ENCODE results near the gene SALL1. TPM values are rescaled to one million over a fixed set of nuclear protein-coding genes. Genes with fewer than 3 reads are reported as not detected.

Gene SALL1
- total and polyA plus RNA-seq, 7 experiments from 2014 or later, result not detected

GRCh38 chr16:51125992-51126391 lies 25.1 kb downstream of the SALL1 start:
- peaks cover 0 to 13% (median 2%) of the 10 kb centered on the region in 11 donors for H3K9me3 Mint-ChIP-seq
- no peaks in the 10 kb centered on the region for H3K27me3 ChIP-seq (ENCODE audit: control insufficient read depth in 2 of 2, insufficient read depth in 2 of 2, low read length in 2 of 2)
- H3K4me3 Mint-ChIP-seq, result no peak overlapping the region
- H3K4me1 ChIP-seq (ENCODE audit: control insufficient read depth in 2 of 2, insufficient read depth in 2 of 2, low read length in 2 of 2), result no peaks in the 10 kb centered on the region
- no peaks in the 10 kb centered on the region for H3K4me1 Mint-ChIP-seq
- DNase-seq (no peak), ATAC-seq (no peak)
- ChIA-PET CTCF (no interaction called here), POLR2A (no interaction called here)
- H3K36me3 Mint-ChIP-seq, result peaks cover 0 to 5% (median 0%) of the 10 kb centered on the region in 5 donors
- peaks cover 0 to 44% (median 22%) of the 10 kb centered on the region in 5 donors for H3K27me3 Mint-ChIP-seq
- H3K27ac ChIP-seq (ENCODE audit: low read depth, low read length), result no peak overlapping the region
- intact Hi-C loops (cut with micrococcal nuclease), result no loop called here
- H3K9me3 ChIP-seq (ENCODE audit: control insufficient read depth in 2 of 3, low read length in 3 of 3), result no peaks in the 10 kb centered on the region
- H3K36me3 ChIP-seq (ENCODE audit: control insufficient read depth in 2 of 3, insufficient read depth in 3 of 3, low read length in 3 of 3), result no peaks in the 10 kb centered on the region
- no peak overlapping the region for H3K4me3 ChIP-seq (ENCODE audit: low read length)
- H3K27ac Mint-ChIP-seq, result no peak overlapping the region

- Histone ChIP-seq H3K4me3 (ENCODE audit: low read length) (no peak overlapping the region), H3K4me1 (ENCODE audit: control insufficient read depth in 2 of 2, insufficient read depth in 2 of 2, low read length in 2 of 2) (no peaks in the 10 kb centered on the region), H3K27ac (ENCODE audit: low read depth, low read length) (no peak overlapping the region), H3K9me3 (ENCODE audit: control insufficient read depth in 2 of 3, low read length in 3 of 3) (no peaks in the 10 kb centered on the region), H3K36me3 (ENCODE audit: control insufficient read depth in 2 of 3, insufficient read depth in 3 of 3, low read length in 3 of 3) (no peaks in the 10 kb centered on the region), H3K27me3 (ENCODE audit: control insufficient read depth in 2 of 2, insufficient read depth in 2 of 2, low read length in 2 of 2) (no peaks in the 10 kb centered on the region)
- DNase-seq (no peak), ATAC-seq (no peak)
- H3K9me3 Mint-ChIP-seq, result peaks cover 0 to 13% (median 2%) of the 10 kb centered on the region in 11 donors
- no peak overlapping the region for H3K27ac Mint-ChIP-seq
- intact Hi-C loops (cut with micrococcal nuclease), result no loop called here
- POLR2A ChIA-PET, result no interaction called here
- no peak overlapping the region for H3K4me3 Mint-ChIP-seq
- H3K4me1 Mint-ChIP-seq, result no peaks in the 10 kb centered on the region
- peaks cover 4 to 37% (median 25%) of the 10 kb centered on the region in 5 donors for H3K27me3 Mint-ChIP-seq
- peaks cover 0 to 5% (median 0%) of the 10 kb centered on the region in 5 donors for H3K36me3 Mint-ChIP-seq
- CTCF ChIA-PET, result no interaction called here
Measured at GRCh38 chr16:51124896-51125295, 26.2 kb downstream of the SALL1 start.

- H3K4me1 ChIP-seq (ENCODE audit: control insufficient read depth in 2 of 2, insufficient read depth in 2 of 2, low read length in 2 of 2), result no peaks in the 10 kb centered on the region
- no peaks in the 10 kb centered on the region for H3K9me3 ChIP-seq (ENCODE audit: control insufficient read depth in 2 of 3, low read length in 3 of 3)
- intact Hi-C loops (cut with micrococcal nuclease), result no loop called here
- H3K4me3 Mint-ChIP-seq, result no peak overlapping the region
- peaks cover 0 to 5% (median 0%) of the 10 kb centered on the region in 5 donors for H3K36me3 Mint-ChIP-seq
- no peak overlapping the region for H3K4me3 ChIP-seq (ENCODE audit: low read length)
- CTCF ChIA-PET, result no interaction called here
- peaks cover 0 to 13% (median 2%) of the 10 kb centered on the region in 11 donors for H3K9me3 Mint-ChIP-seq
- H3K27ac ChIP-seq (ENCODE audit: low read depth, low read length), result no peak overlapping the region
- no peaks in the 10 kb centered on the region for H3K27me3 ChIP-seq (ENCODE audit: control insufficient read depth in 2 of 2, insufficient read depth in 2 of 2, low read length in 2 of 2)
- H3K4me1 Mint-ChIP-seq, result no peaks in the 10 kb centered on the region
- peaks cover 10 to 42% (median 33%) of the 10 kb centered on the region in 5 donors for H3K27me3 Mint-ChIP-seq
- DNase-seq (no peak), ATAC-seq (no peak)
- POLR2A ChIA-PET, result no interaction called here
- no peaks in the 10 kb centered on the region for H3K36me3 ChIP-seq (ENCODE audit: control insufficient read depth in 2 of 3, insufficient read depth in 3 of 3, low read length in 3 of 3)
- H3K27ac Mint-ChIP-seq, result no peak overlapping the region
Measured at GRCh38 chr16:51121850-51122249, 29.2 kb downstream of the SALL1 start.

DNA sequence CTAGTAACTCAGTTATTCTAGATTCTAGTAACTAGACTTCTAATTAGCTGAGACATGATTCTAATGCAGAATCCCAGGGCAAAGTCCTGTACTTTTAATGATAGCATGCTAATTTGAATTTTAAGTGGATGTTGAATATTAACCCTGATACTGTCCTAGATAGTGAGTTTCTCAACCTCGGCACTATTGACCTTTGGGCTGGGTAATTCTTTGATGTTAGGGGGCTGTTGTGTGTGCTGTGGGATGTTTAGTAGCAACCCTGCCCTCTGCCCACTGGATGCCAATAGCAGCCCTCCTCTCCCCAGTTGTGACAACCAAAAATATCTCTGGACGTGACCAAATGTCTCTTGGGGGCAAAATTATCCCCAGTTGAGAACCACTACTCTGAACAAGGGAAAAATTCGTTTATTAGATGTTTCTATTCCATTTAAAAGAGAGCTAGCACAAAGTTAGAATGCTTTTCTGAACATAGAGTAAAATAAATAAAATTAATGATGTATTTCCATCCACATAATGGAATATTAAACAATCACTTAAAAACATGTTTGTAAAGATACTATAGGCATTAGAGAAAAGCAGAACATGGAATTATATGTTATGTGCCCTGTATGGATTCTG lies 30.2 kb downstream of the SALL1 start:
- no peak overlapping the region for H3K27ac Mint-ChIP-seq
- no peak overlapping the region for H3K4me3 ChIP-seq (ENCODE audit: low read length)
- H3K27ac ChIP-seq (ENCODE audit: low read depth, low read length), result no peak overlapping the region
- ChIA-PET POLR2A (no interaction called here), CTCF (no interaction called here)
- peaks cover 15 to 43% (median 37%) of the 10 kb centered on the region in 5 donors for H3K27me3 Mint-ChIP-seq
- no peaks in the 10 kb centered on the region for H3K36me3 ChIP-seq (ENCODE audit: control insufficient read depth in 2 of 3, insufficient read depth in 3 of 3, low read length in 3 of 3)
- peaks cover 0 to 5% (median 0%) of the 10 kb centered on the region in 5 donors for H3K36me3 Mint-ChIP-seq
- no peak overlapping the region for H3K4me3 Mint-ChIP-seq
- H3K4me1 Mint-ChIP-seq, result no peaks in the 10 kb centered on the region
- peaks cover 0 to 9% (median 0%) of the 10 kb centered on the region in 11 donors for H3K9me3 Mint-ChIP-seq
- intact Hi-C loops (cut with micrococcal nuclease), result no loop called here
- no peaks in the 10 kb centered on the region for H3K4me1 ChIP-seq (ENCODE audit: control insufficient read depth in 2 of 2, insufficient read depth in 2 of 2, low read length in 2 of 2)
- DNase-seq (no peak), ATAC-seq (no peak)
- H3K27me3 ChIP-seq (ENCODE audit: control insufficient read depth in 2 of 2, insufficient read depth in 2 of 2, low read length in 2 of 2), result no peaks in the 10 kb centered on the region
- no peaks in the 10 kb centered on the region for H3K9me3 ChIP-seq (ENCODE audit: control insufficient read depth in 2 of 3, low read length in 3 of 3)

DNA sequence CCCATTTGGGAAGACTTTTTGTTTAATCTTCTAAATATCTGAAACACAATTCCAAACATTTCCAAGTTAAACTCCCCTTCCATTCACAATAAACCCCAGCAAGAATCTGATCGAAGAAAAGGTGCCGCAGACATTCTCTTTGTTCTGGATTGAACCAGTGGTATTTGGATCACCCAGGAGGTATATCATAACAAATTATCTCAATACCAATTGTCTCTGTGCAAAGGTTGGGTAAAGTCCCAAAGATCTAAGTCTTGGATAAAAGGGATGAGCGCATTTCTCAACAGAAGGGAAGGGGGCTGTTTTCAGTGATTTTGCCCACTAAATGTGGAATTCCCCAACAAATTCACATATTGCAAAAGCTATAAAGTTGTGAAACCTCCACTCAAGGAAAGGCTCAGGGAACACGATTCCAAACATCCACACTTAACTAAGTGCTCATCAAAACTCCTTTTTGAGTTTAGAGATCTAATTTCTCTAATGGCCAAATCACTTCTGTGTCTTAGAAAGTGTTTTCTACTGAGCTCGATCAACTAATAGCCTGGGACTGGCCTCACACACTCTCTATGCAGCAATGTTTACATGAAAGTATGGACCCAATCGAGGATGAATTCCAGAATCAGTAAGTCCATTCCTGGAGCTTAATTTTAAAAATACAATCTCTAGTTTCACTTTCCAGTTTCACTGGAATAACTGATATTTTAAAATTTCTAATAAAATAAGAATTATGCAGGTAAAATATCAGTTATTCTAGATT lies 30.9 kb downstream of the SALL1 start:
- H3K4me1 ChIP-seq (ENCODE audit: control insufficient read depth in 2 of 2, insufficient read depth in 2 of 2, low read length in 2 of 2), result no peaks in the 10 kb centered on the region
- intact Hi-C loops (cut with micrococcal nuclease), result no loop called here
- ChIA-PET POLR2A (no interaction called here), CTCF (no interaction called here)
- no peak overlapping the region for H3K27ac ChIP-seq (ENCODE audit: low read depth, low read length)
- no peaks in the 10 kb centered on the region for H3K36me3 ChIP-seq (ENCODE audit: control insufficient read depth in 2 of 3, insufficient read depth in 3 of 3, low read length in 3 of 3)
- Mint-ChIP-seq H3K9me3 (peaks cover 0 to 9% (median 0%) of the 10 kb centered on the region in 11 donors), H3K27me3 (peaks cover 20 to 47% (median 42%) of the 10 kb centered on the region in 5 donors), H3K27ac (no peak overlapping the region), H3K4me3 (no peak overlapping the region), H3K4me1 (no peaks in the 10 kb centered on the region), H3K36me3 (peaks cover 0 to 5% (median 0%) of the 10 kb centered on the region in 5 donors)
- no peak for ATAC-seq
- no peak overlapping the region for H3K4me3 ChIP-seq (ENCODE audit: low read length)
- no peaks in the 10 kb centered on the region for H3K9me3 ChIP-seq (ENCODE audit: control insufficient read depth in 2 of 3, low read length in 3 of 3)
- H3K27me3 ChIP-seq (ENCODE audit: control insufficient read depth in 2 of 2, insufficient read depth in 2 of 2, low read length in 2 of 2), result no peaks in the 10 kb centered on the region
- no peak for DNase-seq

- H3K9me3 ChIP-seq (ENCODE audit: control insufficient read depth in 2 of 3, low read length in 3 of 3), result no peaks in the 10 kb centered on the region
Measured at GRCh38 chr16:51119556-51119955, 31.5 kb downstream of the SALL1 start.

More at GRCh38 chr16:51119556-51119955, 31.5 kb downstream of the SALL1 start:
- POLR2A ChIA-PET, result no interaction called here
- Histone ChIP-seq H3K36me3 (ENCODE audit: control insufficient read depth in 2 of 3, insufficient read depth in 3 of 3, low read length in 3 of 3) (no peaks in the 10 kb centered on the region), H3K4me3 (ENCODE audit: low read length) (no peak overlapping the region), H3K4me1 (ENCODE audit: control insufficient read depth in 2 of 2, insufficient read depth in 2 of 2, low read length in 2 of 2) (no peaks in the 10 kb centered on the region), H3K27ac (ENCODE audit: low read depth, low read length) (no peak overlapping the region), H3K27me3 (ENCODE audit: control insufficient read depth in 2 of 2, insufficient read depth in 2 of 2, low read length in 2 of 2) (no peaks in the 10 kb centered on the region)
- Mint-ChIP-seq H3K27me3 (peaks cover 25 to 53% (median 46%) of the 10 kb centered on the region in 5 donors), H3K9me3 (peaks cover 0 to 9% (median 0%) of the 10 kb centered on the region in 11 donors), H3K36me3 (peaks cover 0 to 5% (median 0%) of the 10 kb centered on the region in 5 donors), H3K4me1 (no peaks in the 10 kb centered on the region), H3K27ac (no peak overlapping the region), H3K4me3 (no peak overlapping the region)
- CTCF ChIA-PET, result no interaction called here
- ATAC-seq, result no peak
- intact Hi-C loops (cut with micrococcal nuclease), result no loop called here
- no peak for DNase-seq
